ENCODE measurements around the gene KIAA1217.
"Not testable (repeated sequence)": the region's sequence is repeated elsewhere in the genome, so short reads cannot be mapped to it uniquely, and the experiment has no call there.

The KIAA1217 gene

DNA sequence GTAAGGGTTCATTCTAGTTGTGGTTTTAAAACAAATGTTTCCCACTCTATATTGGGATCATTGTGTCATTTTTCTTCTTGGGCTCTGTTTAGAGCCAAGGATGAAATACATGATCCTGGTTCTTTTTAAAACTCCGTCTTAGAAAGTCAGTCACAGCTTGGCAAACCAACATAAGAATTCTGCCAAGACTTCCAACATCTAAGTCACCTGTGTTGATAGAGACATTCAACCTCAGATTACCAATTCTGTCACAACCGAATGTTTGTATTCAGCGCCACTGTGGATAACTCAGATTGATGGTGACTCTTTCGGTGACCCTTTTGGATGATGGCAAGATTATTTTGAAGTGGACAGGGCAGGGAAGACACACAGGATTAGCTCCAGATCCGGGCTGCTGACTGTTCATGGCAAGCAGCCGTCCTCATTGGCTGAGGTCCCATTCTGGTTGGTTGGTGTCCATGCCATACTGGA lies 259.4 kb downstream of the KIAA1217 start:
- Histone ChIP-seq H3K4me1 (ENCODE audit: insufficient read depth, low read length) (peaks cover 17% of the 10 kb centered on the region; the same call in 1 of the 2 replicates), H3K9ac (ENCODE audit: low read depth, low read length) (no peak overlapping the region), H3K27me3 (ENCODE audit: insufficient read depth, low read length) (no peaks in the 10 kb centered on the region), H3K27ac (ENCODE audit: low read depth, low read length) (no peak overlapping the region), H3K4me3 (ENCODE audit: low read length) (no peak overlapping the region), H3K9me3 (ENCODE audit: insufficient read depth, low read depth, low read length) (no peaks in the 10 kb centered on the region; the same call in 1 of the 2 replicates), H3K36me3 (ENCODE audit: insufficient read depth, low read length) (no peaks in the 10 kb centered on the region; the same call in 1 of the 2 replicates)
- 97% methylated on average over 6 of the region's 6 CpGs for WGBS

DNA sequence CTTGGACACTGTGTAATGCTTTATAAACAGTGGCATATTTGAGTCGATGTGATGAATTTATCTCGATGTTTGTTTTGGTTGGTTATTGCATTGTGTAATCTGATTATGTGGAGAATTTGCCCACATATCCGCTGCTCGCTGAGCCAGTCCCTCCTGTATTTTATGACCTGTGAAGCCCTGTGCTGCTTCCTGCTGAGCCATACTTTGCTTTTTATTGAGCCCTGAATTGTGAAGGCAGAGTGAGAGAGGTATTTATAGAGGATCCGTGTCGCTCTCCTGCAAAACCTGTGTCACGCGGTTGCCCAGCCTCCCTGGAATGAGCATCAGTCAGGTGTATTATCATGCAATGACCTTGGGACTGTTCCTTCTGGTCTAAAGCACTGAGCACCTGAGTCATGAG lies 261.1 kb downstream of the KIAA1217 start:
- Histone ChIP-seq H3K27ac (ENCODE audit: low read depth, low read length) (no peak overlapping the region), H3K27me3 (ENCODE audit: insufficient read depth, low read length) (no peaks in the 10 kb centered on the region), H3K9ac (ENCODE audit: low read depth, low read length) (no peak overlapping the region), H3K4me3 (ENCODE audit: low read length) (no peak overlapping the region), H3K9me3 (ENCODE audit: insufficient read depth, low read depth, low read length) (no peaks in the 10 kb centered on the region; the same call in 1 of the 2 replicates), H3K4me1 (ENCODE audit: insufficient read depth, low read length) (peaks cover 10% of the 10 kb centered on the region; the same call in 1 of the 2 replicates), H3K36me3 (ENCODE audit: insufficient read depth, low read length) (peaks cover 13% of the 10 kb centered on the region)
- 94% methylated on average over 8 of the region's 8 CpGs for WGBS

DNA sequence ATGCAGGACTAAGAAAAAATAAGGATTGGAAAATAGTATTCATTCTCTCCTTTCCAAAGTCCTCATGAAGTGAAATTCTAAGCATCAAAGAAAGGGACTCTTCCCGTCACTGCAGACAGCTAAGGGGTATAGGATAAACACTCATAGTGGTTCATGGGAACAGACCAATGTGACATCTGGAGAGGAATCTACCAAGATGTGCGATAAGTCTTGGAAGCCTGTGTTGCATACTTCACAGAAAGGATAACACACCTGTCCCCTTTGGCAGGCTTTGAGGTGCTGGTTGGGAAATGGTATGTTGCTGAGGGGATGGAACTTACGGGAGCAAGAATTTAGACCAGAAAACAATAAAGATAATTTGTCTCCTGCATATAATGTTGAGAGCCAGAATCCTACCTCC lies 266.7 kb downstream of the KIAA1217 start:
- 100% methylated on average over 2 of the region's 3 CpGs for WGBS
- H3K9me3 ChIP-seq (ENCODE audit: insufficient read depth, low read depth, low read length) = no peaks in the 10 kb centered on the region; the same call in 1 of the 2 replicates
- peaks cover 17% of the 10 kb centered on the region for H3K36me3 ChIP-seq (ENCODE audit: insufficient read depth, low read length)

DNA sequence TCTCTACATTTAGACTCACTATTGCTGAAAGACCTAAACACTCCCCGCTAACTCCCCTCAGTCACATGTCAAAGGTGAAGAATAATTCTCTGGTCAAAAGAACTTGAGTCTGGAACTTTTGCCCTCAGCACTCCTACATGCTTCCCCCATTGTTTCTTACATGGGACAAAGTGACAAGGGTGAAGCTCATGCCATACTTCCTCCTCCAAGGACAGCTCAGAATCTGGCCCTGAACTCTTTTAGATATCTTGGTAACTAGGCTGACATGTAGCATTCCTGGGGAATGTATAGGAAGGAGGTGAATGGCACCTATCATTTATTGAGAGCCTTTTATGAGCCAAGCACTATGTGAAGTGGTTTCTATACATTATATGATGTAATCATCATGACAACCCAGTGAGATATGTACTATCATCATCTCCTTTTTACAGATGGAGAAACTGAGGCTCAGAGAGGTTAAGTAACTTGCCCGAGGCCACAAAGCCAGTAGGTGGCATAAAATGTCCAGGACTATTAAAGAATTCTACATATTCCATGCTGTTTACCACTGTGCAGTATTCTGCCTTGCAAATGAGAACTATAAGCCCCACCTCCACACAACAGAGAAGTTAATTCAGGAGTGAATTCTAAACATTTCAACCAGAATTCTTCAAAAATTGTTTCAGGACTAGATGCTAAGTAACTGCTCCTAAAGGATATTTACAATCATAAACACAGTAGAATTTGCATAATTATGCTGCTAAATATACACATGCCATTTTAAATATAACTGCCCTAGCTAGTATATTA lies 268.2 kb downstream of the KIAA1217 start:
- Histone ChIP-seq H3K9ac (ENCODE audit: low read depth, low read length) (no peak overlapping the region), H3K9me3 (ENCODE audit: insufficient read depth, low read depth, low read length) (no peaks in the 10 kb centered on the region; the same call in 1 of the 2 replicates), H3K36me3 (ENCODE audit: insufficient read depth, low read length) (peaks cover 17% of the 10 kb centered on the region), H3K27ac (ENCODE audit: low read depth, low read length) (no peak overlapping the region), H3K4me3 (ENCODE audit: low read length) (no peak overlapping the region), H3K4me1 (ENCODE audit: insufficient read depth, low read length) (no peaks in the 10 kb centered on the region), H3K27me3 (ENCODE audit: insufficient read depth, low read length) (no peaks in the 10 kb centered on the region)
- 100% methylated on average over 2 of the region's 2 CpGs for WGBS

More for the DNA sequence above, 266.7 kb downstream of the KIAA1217 start:
- no peak overlapping the region for H3K4me3 ChIP-seq (ENCODE audit: low read length)
- H3K4me1 ChIP-seq (ENCODE audit: insufficient read depth, low read length) = no peaks in the 10 kb centered on the region
- no peak overlapping the region for H3K27ac ChIP-seq (ENCODE audit: low read depth, low read length)
- no peaks in the 10 kb centered on the region for H3K27me3 ChIP-seq (ENCODE audit: insufficient read depth, low read length)
- H3K9ac ChIP-seq (ENCODE audit: low read depth, low read length) = no peak overlapping the region

DNA sequence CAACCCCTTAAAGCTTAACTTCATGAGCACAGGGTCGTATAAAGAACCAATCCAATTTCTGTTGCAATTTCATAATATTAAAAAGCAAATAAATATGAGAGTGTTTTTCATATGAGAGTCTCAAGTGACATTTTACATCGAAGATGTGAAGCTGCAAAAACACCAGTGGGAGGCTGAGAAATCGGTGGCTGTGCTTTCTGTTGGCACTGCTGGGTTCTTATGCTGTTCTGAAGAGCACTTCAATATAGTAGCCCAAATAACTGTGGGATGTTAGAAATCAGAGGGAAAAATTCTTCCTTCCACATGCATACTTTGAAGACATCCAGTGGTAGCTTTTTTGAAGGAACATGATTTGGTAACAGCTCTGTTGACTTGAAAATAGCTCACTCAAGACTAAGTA lies 269.0 kb downstream of the KIAA1217 start:
- Histone ChIP-seq H3K36me3 (ENCODE audit: insufficient read depth, low read length) (peaks cover 17% of the 10 kb centered on the region), H3K9me3 (ENCODE audit: insufficient read depth, low read depth, low read length) (no peaks in the 10 kb centered on the region; the same call in 1 of the 2 replicates)
- WGBS = 91% methylated on average over 2 of the region's 3 CpGs

DNA sequence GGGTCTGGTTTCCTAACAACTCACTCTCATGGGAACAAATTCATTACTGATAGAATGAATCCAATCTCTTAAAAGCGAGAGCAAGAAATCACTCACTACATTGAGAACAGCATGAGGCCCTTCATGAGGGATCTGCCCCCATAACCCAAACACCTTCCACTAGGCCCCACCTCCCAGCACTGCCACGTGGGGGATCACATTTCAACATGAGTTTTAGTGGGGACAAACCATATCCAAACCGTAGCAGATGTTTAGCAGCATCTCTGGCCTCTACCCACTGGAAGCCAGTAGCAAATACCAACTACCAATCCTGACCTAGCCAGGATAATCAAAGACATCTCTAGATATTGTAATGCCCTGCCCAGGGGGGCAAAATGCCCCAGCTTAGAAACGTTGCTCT lies 270.9 kb downstream of the KIAA1217 start:
- 72% methylated on average over 3 of the region's 4 CpGs for WGBS
- Histone ChIP-seq H3K9ac (ENCODE audit: low read depth, low read length) (no peak overlapping the region), H3K27me3 (ENCODE audit: insufficient read depth, low read length) (no peaks in the 10 kb centered on the region)

More for the DNA sequence above, 269.0 kb downstream of the KIAA1217 start:
- Histone ChIP-seq H3K27me3 (ENCODE audit: insufficient read depth, low read length) (no peaks in the 10 kb centered on the region), H3K27ac (ENCODE audit: low read depth, low read length) (no peak overlapping the region), H3K4me1 (ENCODE audit: insufficient read depth, low read length) (no peaks in the 10 kb centered on the region), H3K9ac (ENCODE audit: low read depth, low read length) (no peak overlapping the region), H3K4me3 (ENCODE audit: low read length) (no peak overlapping the region)

DNA sequence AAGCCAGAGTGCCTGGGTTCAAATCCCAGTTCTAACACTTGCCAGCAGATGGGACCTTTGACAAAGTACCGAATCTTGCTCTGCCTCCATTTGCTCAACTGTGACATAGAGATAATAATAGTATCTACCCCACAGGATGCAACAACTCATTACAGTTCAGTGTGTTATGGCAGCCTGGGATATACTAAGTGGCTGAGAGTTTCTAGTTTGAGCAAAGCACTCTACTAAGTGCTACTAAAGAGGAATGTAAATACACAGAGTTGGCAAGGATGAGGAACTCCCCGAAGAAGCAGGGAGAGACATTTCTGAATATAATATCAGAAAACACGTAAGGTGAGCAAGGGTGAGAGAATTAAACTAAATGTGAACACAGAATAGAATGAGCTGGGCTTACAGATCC lies 271.5 kb downstream of the KIAA1217 start:
- 100% methylated on average over 3 of the region's 3 CpGs for WGBS
- peaks cover 7% of the 10 kb centered on the region for H3K4me1 ChIP-seq (ENCODE audit: insufficient read depth, low read length)
- peaks cover 5% of the 10 kb centered on the region; the same call in 1 of the 2 replicates for H3K36me3 ChIP-seq (ENCODE audit: insufficient read depth, low read length)
- H3K4me3 ChIP-seq (ENCODE audit: low read length) = no peak overlapping the region
- H3K9ac ChIP-seq (ENCODE audit: low read depth, low read length) = no peak overlapping the region
- no peak overlapping the region for H3K27ac ChIP-seq (ENCODE audit: low read depth, low read length)
- no peaks in the 10 kb centered on the region; the same call in 1 of the 2 replicates for H3K9me3 ChIP-seq (ENCODE audit: insufficient read depth, low read depth, low read length)
- no peaks in the 10 kb centered on the region for H3K27me3 ChIP-seq (ENCODE audit: insufficient read depth, low read length)

More for the DNA sequence above, 270.9 kb downstream of the KIAA1217 start:
- peaks cover 4% of the 10 kb centered on the region; the same call in 1 of the 2 replicates for H3K36me3 ChIP-seq (ENCODE audit: insufficient read depth, low read length)
- H3K9me3 ChIP-seq (ENCODE audit: insufficient read depth, low read depth, low read length) = no peaks in the 10 kb centered on the region; the same call in 1 of the 2 replicates
- H3K4me1 ChIP-seq (ENCODE audit: insufficient read depth, low read length) = peaks cover 7% of the 10 kb centered on the region
- H3K4me3 ChIP-seq (ENCODE audit: low read length) = no peak overlapping the region
- H3K27ac ChIP-seq (ENCODE audit: low read depth, low read length) = no peak overlapping the region

DNA sequence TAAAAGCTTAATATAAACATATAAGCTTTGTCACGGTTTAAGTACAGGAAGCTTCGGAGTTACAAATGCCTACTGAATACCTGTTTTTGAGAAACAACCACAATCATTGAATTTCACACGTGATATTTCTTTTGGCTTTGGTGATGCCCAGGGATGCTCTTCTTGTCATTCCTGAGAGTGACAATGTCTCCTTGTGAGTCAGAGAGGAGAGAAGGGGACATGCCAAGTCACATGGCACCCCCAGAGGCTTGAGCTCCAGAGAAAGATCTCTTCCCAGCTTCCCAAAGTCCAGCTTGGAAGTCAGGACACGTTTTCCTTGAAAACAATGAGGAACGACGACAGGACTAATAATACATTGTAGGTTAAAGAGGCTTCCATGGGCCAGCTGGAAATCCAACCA lies 272.3 kb downstream of the KIAA1217 start:
- no peaks in the 10 kb centered on the region for H3K27me3 ChIP-seq (ENCODE audit: insufficient read depth, low read length)
- H3K36me3 ChIP-seq (ENCODE audit: insufficient read depth, low read length) = peaks cover 13% of the 10 kb centered on the region; the same call in 1 of the 2 replicates
- H3K4me1 ChIP-seq (ENCODE audit: insufficient read depth, low read length) = peaks cover 7% of the 10 kb centered on the region
- no peak overlapping the region for H3K9ac ChIP-seq (ENCODE audit: low read depth, low read length)
- 87% methylated on average over 6 of the region's 6 CpGs for WGBS
- no peak overlapping the region for H3K27ac ChIP-seq (ENCODE audit: low read depth, low read length)
- no peaks in the 10 kb centered on the region for H3K9me3 ChIP-seq (ENCODE audit: insufficient read depth, low read depth, low read length)
- H3K4me3 ChIP-seq (ENCODE audit: low read length) = no peak overlapping the region

DNA sequence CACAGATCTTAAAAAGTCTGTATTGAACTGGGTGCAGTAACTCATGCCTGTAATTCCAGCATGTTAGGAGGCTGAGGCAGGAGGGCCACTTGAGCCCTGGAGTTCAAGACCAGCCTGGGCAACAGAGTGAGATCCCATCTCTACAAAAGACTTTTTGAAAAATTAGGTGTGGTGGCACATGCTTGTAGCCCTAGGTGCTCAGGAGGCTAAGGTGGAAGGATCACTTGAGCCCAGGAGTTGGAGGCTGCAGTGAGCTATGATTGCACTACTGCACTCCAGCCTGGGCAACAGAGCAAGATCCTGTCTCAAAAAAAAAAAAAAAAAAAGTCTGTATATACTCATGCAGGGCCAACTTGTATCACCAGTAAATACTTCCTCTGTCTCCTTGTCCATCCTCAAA lies 273.8 kb downstream of the KIAA1217 start:
- not testable (repeated sequence) for H3K36me3 ChIP-seq (ENCODE audit: insufficient read depth, low read length); H3K9ac ChIP-seq (ENCODE audit: low read depth, low read length); H3K4me3 ChIP-seq (ENCODE audit: low read length); H3K27ac ChIP-seq (ENCODE audit: low read depth, low read length); H3K9me3 ChIP-seq (ENCODE audit: insufficient read depth, low read depth, low read length); H3K27me3 ChIP-seq (ENCODE audit: insufficient read depth, low read length); H3K4me1 ChIP-seq (ENCODE audit: insufficient read depth, low read length)

DNA sequence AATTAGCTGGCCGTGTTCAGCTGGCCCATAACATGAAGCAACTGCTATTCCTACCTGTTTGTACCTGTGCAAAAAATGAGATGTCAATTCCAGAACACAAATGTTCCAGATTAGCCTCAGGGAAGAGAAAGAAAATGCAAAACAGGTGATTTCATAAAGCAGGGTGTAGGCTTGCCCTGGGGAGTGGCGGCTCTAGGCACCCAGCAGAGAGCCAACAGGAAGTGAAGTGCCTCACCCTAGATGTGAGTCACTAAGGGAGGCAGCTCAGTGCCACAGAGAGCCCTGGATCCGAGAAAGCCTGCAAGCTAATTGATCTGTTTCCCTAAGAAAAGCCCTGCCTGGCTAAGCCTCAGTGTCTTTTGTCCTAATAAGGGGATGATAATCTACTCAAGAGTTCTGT lies 274.8 kb downstream of the KIAA1217 start:
- H3K27ac ChIP-seq (ENCODE audit: low read depth, low read length) = peak overlapping the region; percentile 70

DNA sequence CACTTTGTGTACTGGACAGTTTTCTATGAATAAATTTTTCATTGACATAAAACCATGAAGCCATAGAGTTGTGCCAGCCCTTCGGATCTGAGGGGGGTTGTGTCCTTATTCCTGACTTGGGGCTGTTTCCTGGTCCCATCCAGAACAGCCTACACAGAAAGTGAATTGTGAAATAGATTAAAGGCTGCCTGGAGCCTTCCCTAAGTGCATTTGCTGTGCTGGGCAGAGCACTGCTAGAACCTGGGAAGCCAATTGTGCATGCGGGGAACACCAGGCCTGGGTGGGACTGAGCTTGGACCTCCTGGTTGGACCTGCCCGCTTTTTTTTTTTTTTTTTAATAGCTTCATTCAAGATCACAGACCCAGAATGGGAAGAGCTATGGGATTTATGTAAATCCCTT lies 275.8 kb downstream of the KIAA1217 start:
- Histone ChIP-seq H3K27ac (ENCODE audit: low read depth, low read length) (no peak overlapping the region), H3K4me1 (ENCODE audit: insufficient read depth, low read length) (peaks cover 17% of the 10 kb centered on the region), H3K4me3 (ENCODE audit: low read length) (no peak overlapping the region), H3K9ac (ENCODE audit: low read depth, low read length) (no peak overlapping the region), H3K36me3 (ENCODE audit: insufficient read depth, low read length) (peaks cover 9% of the 10 kb centered on the region; the same call in 1 of the 2 replicates), H3K9me3 (ENCODE audit: insufficient read depth, low read depth, low read length) (no peaks in the 10 kb centered on the region), H3K27me3 (ENCODE audit: insufficient read depth, low read length) (no peaks in the 10 kb centered on the region)
- WGBS = 93% methylated on average over 2 of the region's 3 CpGs

More for the DNA sequence above, 274.8 kb downstream of the KIAA1217 start:
- no peaks in the 10 kb centered on the region for H3K27me3 ChIP-seq (ENCODE audit: insufficient read depth, low read length)
- no peak overlapping the region for H3K4me3 ChIP-seq (ENCODE audit: low read length)
- WGBS = 43% methylated on average over 3 of the region's 3 CpGs
- peaks cover 9% of the 10 kb centered on the region; the same call in 1 of the 2 replicates for H3K36me3 ChIP-seq (ENCODE audit: insufficient read depth, low read length)
- no peaks in the 10 kb centered on the region for H3K9me3 ChIP-seq (ENCODE audit: insufficient read depth, low read depth, low read length)
- H3K4me1 ChIP-seq (ENCODE audit: insufficient read depth, low read length) = peaks cover 14% of the 10 kb centered on the region
- no peak overlapping the region for H3K9ac ChIP-seq (ENCODE audit: low read depth, low read length)
